Activated T-cell treated with anti-CD3 and anti-CD28 coated beads, Interleukin-2, amount 50 U/mL, for 24 hours (primary cell): ENCODE results near the gene FALEC.

Source experiments
- DNase-seq: peaks from one replicate; pipeline ENCODE4 v3.0.0-alpha.2; 2020
- H3K27ac Mint-ChIP-seq: 2 replicates; pipeline ENCODE4 v1.8.0; 2020; ENCODE audit warnings: mild to moderate bottlenecking, mixed read lengths
- H3K27me3 Mint-ChIP-seq: 2 replicates; pipeline ENCODE4 v1.8.0; 2020; ENCODE audit warnings: mixed read lengths
- H3K36me3 Mint-ChIP-seq: 2 replicates; pipeline ENCODE4 v1.8.0; 2020; ENCODE audit warnings: low read depth, mixed read lengths
- H3K4me1 Mint-ChIP-seq: 2 replicates; pipeline ENCODE4 v1.8.0; 2020; ENCODE audit warnings: low read depth, mixed read lengths
- H3K4me3 Mint-ChIP-seq: 2 replicates; pipeline ENCODE4 v1.8.0; 2020; ENCODE audit warnings: mild to moderate bottlenecking, moderate library complexity, mixed read lengths
- H3K9me3 Mint-ChIP-seq: 2 replicates; pipeline ENCODE4 v1.8.0; 2020; ENCODE audit warnings: mixed read lengths

FALEC gene

GRCh38 chr1:150548324-150548631 lies 32.7 kb downstream of the FALEC start:
- Mint-ChIP-seq H3K4me3 (peak overlapping the region; percentile 65), H3K9me3 (no peaks in the 10 kb centered on the region), H3K27me3 (peaks cover 47% of the 10 kb centered on the region), H3K27ac (no peak overlapping the region), H3K36me3 (no peaks in the 10 kb centered on the region), H3K4me1 (peaks cover 31% of the 10 kb centered on the region)
- DNase-seq: no peak

- H3K27me3 Mint-ChIP-seq: peaks cover 42% of the 10 kb centered on the region
- DNase-seq: peak; percentile 61
- H3K4me3 Mint-ChIP-seq: peak within 1 kb of the TSS; percentile 71
- H3K27ac Mint-ChIP-seq: peak within 1 kb of the TSS; percentile 37
- H3K36me3 Mint-ChIP-seq: no peaks in the 10 kb centered on the region
- peaks cover 33% of the 10 kb centered on the region for H3K4me1 Mint-ChIP-seq
- no peaks in the 10 kb centered on the region for H3K9me3 Mint-ChIP-seq
These were observed 33.3 kb downstream of the FALEC start, which contains the start of gene ADAMTSL4 for GRCh38 chr1:150548632-150549495. Gene ADAMTSL4 (plus strand): TSS chr1:150549408. CDS start chr1:150552289, 2,881 bp downstream.

GRCh38 chr1:150549496-150550221 lies 34.1 kb downstream of the FALEC start:
- no peak for DNase-seq
- Mint-ChIP-seq H3K27ac (peak overlapping the region; percentile 37), H3K36me3 (no peaks in the 10 kb centered on the region), H3K9me3 (no peaks in the 10 kb centered on the region), H3K4me3 (peak overlapping the region; percentile 71), H3K27me3 (peaks cover 42% of the 10 kb centered on the region), H3K4me1 (peaks cover 33% of the 10 kb centered on the region)

- peaks cover 39% of the 10 kb centered on the region for H3K27me3 Mint-ChIP-seq
- H3K4me3 Mint-ChIP-seq: no peak overlapping the region
- DNase-seq: no peak
- no peaks in the 10 kb centered on the region for H3K9me3 Mint-ChIP-seq
- no peak overlapping the region for H3K27ac Mint-ChIP-seq
- H3K4me1 Mint-ChIP-seq: peaks cover 33% of the 10 kb centered on the region
- peaks cover 2% of the 10 kb centered on the region for H3K36me3 Mint-ChIP-seq
These were observed 34.9 kb downstream of the FALEC start for GRCh38 chr1:150550222-150551050.

GRCh38 chr1:150551051-150551783 lies 35.7 kb downstream of the FALEC start:
- no peaks in the 10 kb centered on the region for H3K9me3 Mint-ChIP-seq
- H3K4me3 Mint-ChIP-seq: no peak overlapping the region
- H3K4me1 Mint-ChIP-seq: peaks cover 33% of the 10 kb centered on the region
- peaks cover 34% of the 10 kb centered on the region for H3K27me3 Mint-ChIP-seq
- peak overlapping the region; percentile 40 for H3K27ac Mint-ChIP-seq
- H3K36me3 Mint-ChIP-seq: peaks cover 2% of the 10 kb centered on the region
- DNase-seq: no peak

GRCh38 chr1:150551784-150552127 lies 36.2 kb downstream of the FALEC start:
- peaks cover 2% of the 10 kb centered on the region for H3K36me3 Mint-ChIP-seq
- no peaks in the 10 kb centered on the region for H3K9me3 Mint-ChIP-seq
- H3K27ac Mint-ChIP-seq: no peak overlapping the region
- H3K4me1 Mint-ChIP-seq: peaks cover 33% of the 10 kb centered on the region
- no peak overlapping the region for H3K4me3 Mint-ChIP-seq
- peaks cover 30% of the 10 kb centered on the region for H3K27me3 Mint-ChIP-seq
- no peak for DNase-seq

GRCh38 chr1:150552128-150552910 lies 36.8 kb downstream of the FALEC start:
- Mint-ChIP-seq H3K4me3 (no peak overlapping the region), H3K4me1 (peaks cover 33% of the 10 kb centered on the region), H3K9me3 (no peaks in the 10 kb centered on the region), H3K27me3 (peaks cover 26% of the 10 kb centered on the region), H3K27ac (no peak overlapping the region), H3K36me3 (peaks cover 2% of the 10 kb centered on the region)
- no peak for DNase-seq

- no peak overlapping the region for H3K4me3 Mint-ChIP-seq
- H3K4me1 Mint-ChIP-seq: peaks cover 33% of the 10 kb centered on the region
- peaks cover 2% of the 10 kb centered on the region for H3K36me3 Mint-ChIP-seq
- peaks cover 26% of the 10 kb centered on the region for H3K27me3 Mint-ChIP-seq
- no peak overlapping the region for H3K27ac Mint-ChIP-seq
- DNase-seq: no peak
- no peaks in the 10 kb centered on the region for H3K9me3 Mint-ChIP-seq
These were observed 37.3 kb downstream of the FALEC start for GRCh38 chr1:150552911-150553289.

GRCh38 chr1:150553392-150554085 lies 38.0 kb downstream of the FALEC start:
- no peak for DNase-seq
- Mint-ChIP-seq H3K4me3 (no peak overlapping the region), H3K27ac (no peak overlapping the region)

GRCh38 chr1:150554086-150554452 lies 38.5 kb downstream of the FALEC start:
- H3K27me3 Mint-ChIP-seq: peaks cover 23% of the 10 kb centered on the region
- peaks cover 2% of the 10 kb centered on the region for H3K36me3 Mint-ChIP-seq
- DNase-seq: no peak
- no peak overlapping the region for H3K27ac Mint-ChIP-seq
- H3K4me3 Mint-ChIP-seq: no peak overlapping the region
- H3K9me3 Mint-ChIP-seq: no peaks in the 10 kb centered on the region
- H3K4me1 Mint-ChIP-seq: peaks cover 29% of the 10 kb centered on the region

More at GRCh38 chr1:150553392-150554085, 38.0 kb downstream of the FALEC start:
- Mint-ChIP-seq H3K27me3 (peaks cover 24% of the 10 kb centered on the region), H3K9me3 (no peaks in the 10 kb centered on the region), H3K4me1 (peaks cover 30% of the 10 kb centered on the region), H3K36me3 (peaks cover 2% of the 10 kb centered on the region)

GRCh38 chr1:150555198-150555970 lies 39.8 kb downstream of the FALEC start:
- Mint-ChIP-seq H3K27ac (no peak overlapping the region), H3K9me3 (no peaks in the 10 kb centered on the region), H3K27me3 (peaks cover 13% of the 10 kb centered on the region), H3K36me3 (peaks cover 2% of the 10 kb centered on the region), H3K4me1 (peaks cover 33% of the 10 kb centered on the region), H3K4me3 (no peak overlapping the region)
- no peak for DNase-seq

- DNase-seq: no peak
- H3K9me3 Mint-ChIP-seq: no peaks in the 10 kb centered on the region
- no peak overlapping the region for H3K4me3 Mint-ChIP-seq
- H3K27ac Mint-ChIP-seq: no peak overlapping the region
- H3K4me1 Mint-ChIP-seq: peaks cover 36% of the 10 kb centered on the region
- H3K36me3 Mint-ChIP-seq: peaks cover 2% of the 10 kb centered on the region
- peaks cover 5% of the 10 kb centered on the region for H3K27me3 Mint-ChIP-seq
These were observed 40.7 kb downstream of the FALEC start for GRCh38 chr1:150555971-150556865.
